Left kidney (tissue), 8 donors: ENCODE measurements around the gene PAQR6. TPM values are rescaled to one million over a fixed set of nuclear protein-coding genes. Genes with fewer than 3 reads are reported as not detected.

ENCODE experiments used
- DNase-seq: peaks from one replicate; pipeline ENCODE4 v3.0.0-alpha.2; 2013
- long read RNA-seq, 8 donors: transcript quantifications; one replicate each; lab custom pipeline, GENCODE V29; 2026
- polyA plus RNA-seq: library from polyadenylated mRNA; unstranded; fragments of 120-200 nt; gene quantifications from one replicate; pipeline ENCODE4 v1.2.1, GENCODE V29; 2013; ENCODE audit not compliant: insufficient read length

Gene PAQR6, protein sequence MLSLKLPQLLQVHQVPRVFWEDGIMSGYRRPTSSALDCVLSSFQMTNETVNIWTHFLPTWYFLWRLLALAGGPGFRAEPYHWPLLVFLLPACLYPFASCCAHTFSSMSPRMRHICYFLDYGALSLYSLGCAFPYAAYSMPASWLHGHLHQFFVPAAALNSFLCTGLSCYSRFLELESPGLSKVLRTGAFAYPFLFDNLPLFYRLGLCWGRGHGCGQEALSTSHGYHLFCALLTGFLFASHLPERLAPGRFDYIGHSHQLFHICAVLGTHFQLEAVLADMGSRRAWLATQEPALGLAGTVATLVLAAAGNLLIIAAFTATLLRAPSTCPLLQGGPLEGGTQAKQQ
- 6.0 TPM for polyA plus RNA-seq
- long read RNA-seq, donor 1, result 0 reads
- long read RNA-seq, donor 2, result 0 reads
- long read RNA-seq, donor 3, result 0 reads
- long read RNA-seq, donor 4, result 0 reads
- long read RNA-seq, donor 5, result 0 reads
- long read RNA-seq, donor 6, result 0 reads
- long read RNA-seq, donor 7, result 0 reads
- long read RNA-seq, donor 8, result 0 reads

DNA sequence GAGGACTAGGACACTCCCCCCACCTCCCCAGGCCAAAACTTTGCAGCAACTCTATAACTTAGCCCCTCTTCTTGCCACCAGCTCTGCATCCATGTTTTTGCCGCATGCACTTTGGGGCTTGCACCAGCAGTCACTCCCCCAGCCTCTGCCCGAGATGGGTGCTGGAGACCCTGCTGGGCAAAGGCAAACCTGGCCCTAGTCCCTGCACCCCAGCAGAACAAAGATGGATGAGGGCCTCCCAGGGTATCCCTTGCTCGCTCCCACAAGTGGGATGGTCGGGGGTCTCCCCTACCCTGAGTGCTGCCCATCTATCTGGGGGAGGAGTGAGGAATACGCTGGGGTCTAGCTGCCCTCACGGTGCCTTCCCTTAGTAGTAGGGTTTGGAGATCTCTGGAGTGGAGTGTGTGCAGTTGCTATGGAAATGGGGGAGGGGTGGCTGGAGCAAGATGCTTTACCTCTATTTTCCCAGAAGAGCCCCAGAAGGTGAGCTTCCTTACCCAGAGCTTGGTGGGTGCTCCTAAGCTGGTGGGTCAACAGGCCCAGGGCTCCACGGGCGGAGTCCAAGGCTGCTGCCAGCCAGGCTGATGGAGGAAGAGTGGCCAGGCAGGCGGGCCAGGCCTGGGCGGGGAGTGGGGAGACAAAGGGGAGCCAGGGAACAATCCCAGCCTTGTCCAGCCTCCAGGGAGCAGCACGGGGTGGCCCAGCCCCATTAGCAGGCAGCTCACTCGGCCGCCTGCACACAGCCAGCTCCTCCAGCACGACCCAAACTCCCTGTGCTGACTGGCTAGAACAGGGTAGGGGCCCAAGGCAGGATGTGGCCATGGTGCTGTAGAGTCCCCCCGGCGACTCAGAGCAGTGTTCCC, at the start of gene PAQR6:
TSS of gene PAQR6 (minus strand) at position 597 of the 863 bp plus-strand sequence. CDS start 1,325 bp downstream, outside the sequence.
- DNase-seq, result no peak

DNA sequence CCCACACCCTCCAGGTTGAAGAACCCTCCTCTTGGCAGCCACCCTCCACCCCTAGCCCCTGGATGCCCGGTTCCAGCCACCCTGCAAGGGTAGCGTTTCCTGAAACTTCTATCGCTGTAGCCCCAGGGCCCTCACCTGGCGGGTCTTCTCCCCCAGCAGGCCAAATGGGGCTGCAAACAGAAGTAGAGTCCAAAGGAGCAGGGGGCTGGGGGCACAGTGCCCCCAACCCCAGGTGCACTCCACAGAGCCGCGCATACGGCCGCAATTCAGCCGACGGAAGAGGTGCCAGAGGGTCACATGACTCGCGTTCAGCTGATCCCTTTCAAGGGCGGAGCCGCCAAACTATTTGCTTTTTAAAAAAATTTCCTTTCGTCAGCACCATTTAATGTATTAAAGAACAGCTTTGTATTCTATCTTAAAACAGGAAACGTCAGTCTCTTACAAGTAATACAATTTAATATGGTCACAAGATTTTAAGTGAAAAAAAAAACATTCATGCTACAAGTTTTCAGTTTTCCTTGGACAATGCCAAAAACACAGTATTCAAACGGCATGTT, 47.6 kb upstream of the PAQR6 start, which contains the start of gene GLMP:
TSS of gene GLMP (minus strand) at position 289 of the 557 bp plus-strand sequence. CDS start at position 255, 34 bp downstream.
- DNase-seq, result peak; percentile 49

DNA sequence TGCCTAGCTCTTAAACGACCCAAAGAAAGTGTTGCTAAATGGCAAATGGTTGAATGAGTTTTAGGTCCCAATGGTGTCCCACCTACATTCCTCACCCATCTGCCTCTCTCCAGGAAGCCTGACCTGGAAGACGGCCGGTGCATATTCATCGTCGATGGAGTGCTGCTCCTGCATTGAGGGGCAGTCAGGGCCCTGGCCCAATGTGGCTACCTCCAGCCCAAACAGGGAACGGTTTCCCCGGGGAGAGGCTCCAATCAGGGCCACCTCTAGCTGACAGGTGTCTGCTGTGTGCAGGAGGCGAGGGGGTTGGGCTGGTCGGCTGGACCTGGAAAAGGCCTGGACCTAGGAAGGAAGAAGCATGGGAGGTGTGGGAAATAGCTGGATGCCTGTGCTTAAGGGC, 46.0 kb upstream of the PAQR6 start:
- no peak for DNase-seq

DNA sequence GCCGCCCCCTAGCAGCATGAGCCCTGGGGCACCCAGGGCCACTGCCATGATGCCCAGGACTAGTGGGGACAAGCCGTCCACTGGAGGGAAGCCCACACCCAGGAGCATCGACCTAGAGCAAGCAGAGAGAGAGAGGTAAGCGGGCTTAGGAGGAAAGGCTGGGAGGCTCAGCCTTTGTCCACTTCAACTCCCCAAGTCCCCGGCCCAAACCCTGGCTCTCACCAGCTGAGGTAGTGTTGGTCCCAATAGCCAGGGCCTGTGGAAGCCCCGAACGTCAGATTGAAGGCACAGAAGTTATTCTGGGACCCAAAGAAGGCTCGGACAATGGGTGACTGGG, 45.2 kb upstream of the PAQR6 start:
- DNase-seq, result no peak

DNA sequence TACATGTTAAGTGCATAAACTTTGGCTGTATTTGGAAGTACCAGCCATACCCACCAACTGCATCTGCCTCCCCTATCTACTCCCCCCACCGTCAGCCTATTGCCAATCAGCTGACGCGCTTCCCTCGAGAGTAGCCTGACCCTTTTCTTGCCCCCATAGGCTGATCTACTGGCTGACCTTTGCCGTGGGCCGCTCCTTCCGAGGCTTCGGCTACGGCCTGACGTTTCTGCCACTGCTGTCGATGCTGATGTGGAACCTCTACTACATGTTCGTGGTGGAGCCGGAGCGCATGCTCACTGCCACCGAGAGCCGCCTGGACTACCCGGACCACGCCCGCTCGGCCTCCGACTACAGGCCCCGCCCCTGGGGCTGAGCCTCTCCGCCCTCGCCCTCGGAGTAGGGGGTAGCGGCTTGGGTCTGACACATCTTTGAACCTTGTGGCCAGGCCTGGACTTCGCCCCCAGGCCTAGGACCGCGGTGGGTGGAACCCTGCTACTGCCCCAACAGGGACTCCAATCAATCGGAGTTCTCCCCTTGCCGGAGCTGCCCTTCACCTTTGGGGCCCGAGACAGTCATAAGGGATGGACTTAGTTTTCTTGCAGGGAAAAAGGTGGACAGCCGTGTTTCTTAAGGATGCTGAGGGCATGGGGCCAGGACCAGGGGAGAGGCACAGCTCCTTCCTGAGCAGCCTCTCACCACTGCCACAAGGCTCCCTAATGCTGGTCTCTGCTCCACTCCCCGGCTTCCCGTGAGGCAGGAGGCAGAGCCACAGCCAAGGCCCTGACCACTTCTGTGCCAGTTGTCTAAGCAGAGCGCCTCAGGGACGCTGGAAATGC, 43.6 kb upstream of the PAQR6 start:
- peak; percentile 74 for DNase-seq

DNA sequence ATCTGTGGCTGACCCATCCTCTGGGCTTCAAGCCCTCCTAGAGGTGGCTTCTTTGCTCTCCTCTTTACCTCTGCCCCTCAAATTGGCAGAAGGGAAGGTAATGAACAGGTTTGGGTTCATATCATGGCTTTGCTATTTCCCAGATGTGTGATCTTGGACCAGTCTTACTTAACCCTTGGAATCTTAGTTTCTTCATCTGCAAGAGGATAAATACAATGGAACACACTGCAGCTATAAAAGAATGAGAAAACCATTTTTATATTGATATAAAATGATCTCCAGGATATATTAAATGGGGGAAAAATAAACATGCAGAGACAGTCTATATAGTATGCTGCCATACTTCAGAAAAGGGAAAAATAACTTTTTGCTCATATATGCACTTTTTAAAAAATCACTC, 42.0 kb upstream of the PAQR6 start:
- DNase-seq, result no peak

DNA sequence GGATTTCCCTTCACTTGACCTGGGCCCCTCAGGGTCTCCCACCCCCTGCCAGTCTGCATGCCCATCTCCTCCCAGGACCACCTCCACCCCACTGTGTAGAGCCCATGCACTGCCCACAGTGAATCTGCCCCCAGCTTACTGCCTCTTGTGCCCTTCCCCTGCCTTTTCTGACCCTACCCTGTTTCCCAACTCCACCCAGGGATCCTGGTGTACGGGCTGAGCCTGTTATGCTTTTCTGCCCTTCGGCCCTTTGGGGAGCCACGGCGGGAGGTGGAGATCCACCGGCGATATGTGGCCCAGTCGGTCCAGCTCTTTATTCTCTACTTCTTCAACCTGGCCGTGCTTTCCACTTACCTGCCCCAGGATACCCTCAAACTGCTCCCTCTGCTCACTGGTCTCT, 38.2 kb upstream of the PAQR6 start:
- DNase-seq, result no peak

DNA sequence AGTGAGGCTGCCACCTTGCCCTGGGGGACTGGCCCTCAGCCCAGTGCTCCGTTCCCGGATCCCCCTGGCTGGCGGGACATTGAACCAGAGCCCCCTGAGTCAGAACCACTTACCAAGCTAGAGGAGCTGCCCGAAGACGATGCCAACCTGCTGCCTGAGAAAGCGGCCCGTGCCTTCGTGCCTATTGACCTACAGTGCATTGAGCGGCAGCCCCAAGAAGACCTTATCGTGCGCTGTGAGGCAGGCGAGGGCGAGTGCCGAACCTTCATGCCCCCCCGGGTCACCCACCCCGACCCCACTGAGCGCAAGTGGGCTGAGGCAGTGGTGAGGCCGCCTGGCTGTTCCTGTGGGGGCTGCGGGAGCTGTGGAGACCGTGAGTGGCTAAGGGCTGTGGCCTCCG, 37.6 kb upstream of the PAQR6 start:
- no peak for DNase-seq

DNA sequence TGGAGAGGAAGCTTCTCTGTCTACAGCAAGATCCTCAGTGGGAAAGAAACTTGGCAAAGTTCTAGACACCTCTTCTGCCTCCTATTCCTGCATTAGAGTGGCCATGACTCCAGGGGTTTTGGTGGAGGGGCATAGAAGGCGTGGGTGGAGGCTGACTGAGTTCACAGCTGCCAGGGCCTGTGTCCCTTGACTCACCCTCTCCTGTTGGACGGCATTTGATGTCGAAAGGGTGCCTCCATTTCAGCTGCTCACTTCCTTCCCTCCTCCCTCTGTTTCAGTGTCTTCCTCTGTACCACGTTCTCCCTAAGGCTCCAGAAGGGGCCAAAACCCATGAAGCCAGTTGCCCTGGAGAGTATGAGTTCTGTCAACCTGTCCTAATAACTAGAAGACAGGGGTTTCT, 36.9 kb upstream of the PAQR6 start:
- DNase-seq, result no peak

DNA sequence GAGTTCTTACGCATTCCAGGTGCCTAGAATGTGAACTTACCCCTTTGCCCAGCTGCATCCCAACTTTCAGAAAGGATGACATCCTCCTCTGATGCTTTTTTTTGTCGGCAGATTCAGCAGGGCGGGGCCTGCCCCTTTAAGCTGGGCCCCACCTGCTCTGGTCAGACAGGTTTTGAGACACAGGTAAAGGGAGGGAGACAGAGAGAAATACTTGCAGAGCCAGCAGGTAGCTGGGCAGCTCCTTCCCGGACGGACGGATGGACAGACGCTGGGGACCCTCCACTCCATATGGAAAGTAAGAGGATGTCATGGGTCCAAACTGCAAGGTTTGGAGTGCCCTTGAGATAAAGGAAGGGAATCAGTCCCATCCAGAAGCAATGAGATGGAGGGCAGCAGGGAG, 36.3 kb upstream of the PAQR6 start, which contains the start of gene TMEM79:
TSS of gene TMEM79 (plus strand) at position 214 of the 400 bp plus-strand sequence. CDS start 902 bp downstream, outside the sequence.
- no peak for DNase-seq

DNA sequence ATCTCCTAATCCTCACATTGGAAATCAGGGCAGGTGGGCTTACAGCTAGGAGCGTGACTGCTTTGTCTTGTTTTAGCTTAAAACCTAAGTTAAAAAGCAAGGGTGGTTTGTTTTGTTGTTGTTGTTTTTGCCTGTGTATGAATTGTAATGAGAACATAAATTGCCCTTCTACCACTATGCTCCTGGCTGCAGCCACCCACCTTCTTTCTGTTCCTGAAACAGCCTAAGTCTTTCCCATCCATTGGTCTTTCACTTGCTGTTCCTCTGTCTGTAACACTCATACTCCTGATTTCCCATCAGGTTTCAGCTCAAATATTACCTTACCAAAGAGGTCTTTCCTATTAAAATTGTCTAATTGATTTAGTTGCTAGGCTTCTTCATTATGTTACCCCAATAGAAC, 35.7 kb upstream of the PAQR6 start:
- no peak for DNase-seq

DNA sequence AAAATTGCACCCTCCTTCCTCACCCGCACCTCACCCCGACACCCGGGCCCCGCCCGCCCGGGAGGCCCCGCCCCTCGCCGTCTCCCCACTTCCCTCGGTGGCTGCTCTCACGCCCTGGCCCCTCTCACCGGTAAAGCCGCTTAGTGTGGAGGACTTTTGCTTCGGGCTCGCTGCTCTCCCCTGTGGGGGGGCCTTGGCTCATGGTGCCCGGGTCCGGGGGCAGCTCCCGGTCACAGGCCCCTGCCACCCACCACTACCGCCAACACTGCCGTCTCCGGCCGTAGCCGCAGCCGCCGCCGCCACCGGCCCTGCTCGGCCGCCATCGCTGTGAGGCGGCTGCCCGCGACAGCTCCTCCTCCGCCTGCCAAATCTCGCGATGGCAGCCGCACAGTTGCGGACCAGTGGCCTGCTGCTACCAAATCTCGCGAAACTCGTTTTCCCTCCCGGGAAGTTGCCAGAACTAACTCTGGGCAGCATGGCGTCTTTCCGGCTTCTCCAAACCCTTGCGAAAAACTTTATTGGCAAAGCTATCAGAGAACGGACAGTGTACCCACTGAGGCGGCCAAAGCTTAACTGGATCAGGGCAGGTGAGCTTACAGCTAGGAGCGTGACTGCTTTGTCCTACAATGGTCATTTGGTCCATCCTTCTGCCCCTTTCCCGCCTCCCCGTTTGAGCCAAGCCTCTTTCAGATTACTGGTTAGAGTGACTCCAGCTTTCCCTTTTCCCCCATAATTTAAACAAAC, 34.8 kb upstream of the PAQR6 start, which contains the start of gene SMG5:
TSS of gene SMG5 (minus strand) at position 347 of the 744 bp plus-strand sequence. CDS start at position 202, 145 bp downstream.
- peak; percentile 98 for DNase-seq

DNA sequence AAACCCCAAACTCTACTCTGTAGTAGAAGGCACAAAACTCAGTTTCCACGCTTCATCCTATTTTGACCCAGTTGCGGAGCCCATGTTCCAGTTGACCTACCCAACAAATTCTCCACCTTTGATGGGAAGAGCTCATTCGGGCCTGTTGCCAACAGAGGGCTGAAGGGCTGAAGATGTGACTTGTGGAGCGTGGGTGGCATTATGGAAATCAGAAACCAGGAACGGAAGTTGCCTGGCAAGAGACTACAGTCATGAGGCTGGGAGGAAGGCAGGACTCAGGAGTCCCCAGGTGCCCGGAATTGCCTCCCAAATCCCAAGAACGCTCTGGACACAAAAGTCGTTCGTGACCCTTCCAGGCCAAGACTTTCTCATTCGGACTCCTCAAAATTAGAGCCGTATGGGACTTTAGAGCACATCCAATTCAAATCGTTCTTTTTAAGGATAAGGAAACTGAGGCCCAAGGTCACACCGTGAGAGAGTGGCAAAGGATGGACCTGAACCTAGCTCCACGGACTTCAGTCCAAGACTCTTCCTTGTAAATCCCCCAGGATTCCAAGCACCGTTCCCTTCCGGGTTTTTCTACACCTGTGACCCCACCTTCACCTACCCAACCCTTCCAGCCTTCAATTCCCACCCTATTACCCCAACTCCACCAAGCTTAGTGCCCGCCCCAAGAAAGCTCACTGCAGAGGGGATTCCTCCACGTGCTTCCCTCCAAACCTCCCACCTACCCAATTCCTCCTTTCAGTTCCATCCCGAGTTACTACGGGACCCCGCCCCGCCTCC, 34.0 kb upstream of the PAQR6 start:
- no peak for DNase-seq

DNA sequence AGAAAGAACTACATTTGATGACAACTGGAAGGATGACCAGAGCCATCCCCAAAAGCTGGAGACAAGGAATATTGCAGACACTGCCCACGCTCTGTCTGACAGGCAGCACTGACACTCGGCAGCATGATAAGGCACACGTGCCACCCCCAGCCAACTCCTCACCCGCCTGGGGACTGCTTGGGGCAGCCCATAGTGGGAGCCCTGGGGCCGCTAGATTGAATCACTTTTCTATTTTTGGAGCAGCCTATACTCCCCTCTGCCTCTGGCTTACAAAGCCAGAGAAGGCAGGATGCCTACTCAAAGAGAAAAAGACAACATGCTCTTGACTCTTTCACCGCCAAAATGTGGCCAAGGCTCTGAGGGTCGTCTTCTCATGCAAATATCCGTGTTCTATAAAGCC, 33.4 kb upstream of the PAQR6 start:
- DNase-seq, result no peak

DNA sequence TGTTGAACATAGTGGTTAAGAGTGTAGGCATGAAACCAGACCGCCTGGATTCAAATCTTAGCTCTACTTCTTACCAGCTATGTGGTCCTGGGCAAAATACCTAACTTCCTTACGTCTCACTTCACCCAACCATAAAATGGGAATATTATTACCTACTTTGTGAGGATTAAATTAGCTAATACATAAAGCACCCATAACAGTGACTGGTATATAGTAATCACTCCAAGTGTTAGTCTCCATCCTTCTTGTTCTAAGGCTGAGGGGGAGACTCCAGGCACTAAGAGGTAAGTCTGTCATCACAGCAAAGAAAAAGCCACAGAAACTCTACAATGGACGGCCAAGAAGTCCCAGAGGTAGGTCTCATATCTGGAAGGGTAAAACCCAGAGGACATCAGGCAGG, 32.0 kb upstream of the PAQR6 start:
- DNase-seq, result no peak

DNA sequence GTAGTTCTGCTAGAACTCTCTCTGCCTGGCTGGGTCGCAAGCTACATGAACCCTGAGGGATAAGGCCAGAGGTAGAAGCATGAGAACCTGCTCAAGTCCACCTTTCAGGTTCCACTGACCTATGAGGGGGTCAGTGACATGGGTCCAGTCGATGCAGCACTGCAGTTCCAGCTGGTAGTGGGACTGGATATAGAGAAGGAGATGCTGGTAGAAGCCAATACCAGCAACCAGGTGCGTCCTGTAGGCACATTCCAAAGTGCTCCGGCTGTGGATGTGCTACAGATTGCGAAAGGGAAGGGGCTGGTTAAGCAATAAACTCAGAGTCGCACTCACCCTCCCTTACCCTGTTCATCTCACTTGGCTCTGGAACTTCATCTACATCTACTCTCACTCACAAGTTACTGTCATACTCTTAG, 29.1 kb upstream of the PAQR6 start:
- no peak for DNase-seq

DNA sequence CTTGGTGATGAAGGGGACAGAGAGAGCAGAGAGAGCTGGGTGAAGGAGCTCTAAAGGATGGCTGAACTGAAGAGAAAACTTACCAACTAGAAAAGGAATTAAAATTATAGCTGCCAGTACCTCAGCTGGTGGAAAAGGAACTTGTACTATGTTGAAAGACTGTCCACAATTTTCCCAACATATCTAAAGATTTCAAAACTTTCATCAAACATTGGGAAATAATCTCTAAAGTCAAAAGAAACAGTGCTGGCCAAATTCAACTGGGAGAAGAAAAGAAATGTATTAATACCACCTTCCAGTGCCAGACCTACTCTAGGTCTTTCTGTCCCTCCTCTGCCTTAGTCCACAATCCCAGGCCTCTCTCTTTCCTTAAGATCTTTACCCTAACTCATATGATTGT, 28.7 kb upstream of the PAQR6 start:
- no peak for DNase-seq

DNA sequence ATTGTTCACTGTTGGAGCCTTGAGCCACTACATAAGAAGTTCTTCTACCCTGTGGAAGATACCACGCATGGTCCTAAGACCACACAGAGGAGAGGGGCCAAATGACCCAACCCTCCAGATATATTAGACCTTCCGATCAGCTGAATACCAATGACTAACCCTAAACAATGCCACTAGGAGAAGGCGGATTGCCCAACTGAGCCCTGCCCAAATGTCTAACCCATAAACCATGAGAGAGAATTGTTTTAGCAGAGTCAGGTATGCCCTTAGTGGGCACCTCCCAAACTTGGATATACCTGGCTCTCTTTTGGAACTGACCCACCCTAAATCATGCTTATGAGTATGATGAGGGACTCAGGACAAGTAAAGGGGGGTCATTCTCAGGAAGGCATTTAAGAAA, 22.5 kb upstream of the PAQR6 start:
- no peak for DNase-seq

DNA sequence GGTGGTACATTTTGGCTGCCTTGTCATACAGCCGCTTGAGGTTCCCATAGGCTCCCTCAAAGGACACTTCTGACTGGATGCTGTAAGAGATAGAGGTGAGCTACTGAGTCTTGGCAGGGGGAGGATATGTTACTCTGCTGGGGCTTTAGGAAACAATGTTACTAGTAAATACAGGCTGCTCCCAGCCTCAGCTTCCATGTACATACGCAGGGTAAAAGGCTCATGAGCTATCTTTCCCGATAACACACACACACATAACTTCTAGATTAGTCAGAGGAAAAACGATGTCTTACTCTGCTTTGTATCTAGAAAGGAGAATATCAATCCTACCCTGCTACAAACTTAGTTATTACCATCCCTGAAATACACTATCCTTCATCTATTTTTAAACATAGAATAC, 20.5 kb upstream of the PAQR6 start:
- no peak for DNase-seq

DNA sequence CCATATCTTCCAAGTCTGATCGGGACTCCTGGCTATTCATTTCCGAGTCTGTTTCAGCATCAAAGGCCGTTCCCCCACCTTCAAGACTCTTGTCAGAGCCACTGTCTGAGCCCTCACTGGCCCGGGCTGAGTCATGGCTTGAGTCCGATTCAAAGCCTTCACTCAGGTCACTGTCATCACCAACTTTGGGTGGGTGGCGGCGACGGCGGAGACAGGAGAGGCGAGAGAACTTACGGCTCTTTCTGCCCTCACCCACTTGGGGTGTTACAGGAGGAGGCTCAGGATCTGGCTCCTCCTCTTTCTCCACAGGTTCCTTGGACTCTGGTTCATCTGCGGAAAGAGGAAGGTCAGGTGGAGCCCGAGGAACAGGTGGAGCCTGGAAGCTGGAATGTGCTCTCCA, 18.2 kb upstream of the PAQR6 start:
- no peak for DNase-seq
